Measurements from ENCODE around the gene MTHFD2L. TPM values are rescaled to one million over a fixed set of nuclear protein-coding genes. Genes with fewer than 3 reads are reported as not detected.

Gene MTHFD2L
- total and polyA plus RNA-seq, 2 donors (not counting 3 experiments of a cell fraction or from before 2014, with no cell fraction given): 6.9 to 15.2 TPM

- Histone ChIP-seq H3K79me2 (ENCODE audit: control insufficient read depth, insufficient read depth, low read length) (no peaks in the 10 kb centered on the region), H3K4me1 (ENCODE audit: control insufficient read depth, extremely low read depth, insufficient read depth, low read length) (peaks cover 17% of the 10 kb centered on the region), H3K9ac (replicated peaks; ENCODE audit: extremely low read depth, insufficient read depth, low read length) (no peak overlapping the region), H3K4me3 (replicated peaks in 1 of 3; ENCODE audit: insufficient read depth in 1 of 3, low read depth in 1 of 3, low read length in 3 of 3) (no peak overlapping the region), H3K9me1 (replicated peaks; ENCODE audit: control insufficient read depth, extremely low read depth, insufficient read depth, low read length) (no peaks in the 10 kb centered on the region), H3K27me3 (ENCODE audit: control insufficient read depth in 2 of 2, insufficient read depth in 2 of 2, low read length in 2 of 2) (no peaks in the 10 kb centered on the region), H4K20me1 (replicated peaks; ENCODE audit: control insufficient read depth, extremely low read depth, insufficient read depth, low read length) (no peaks in the 10 kb centered on the region), H2AFZ (ENCODE audit: low read depth, low read length) (no peak overlapping the region), H3K36me3 (ENCODE audit: control insufficient read depth in 2 of 2, extremely low read depth in 1 of 2, insufficient read depth in 2 of 2, low read length in 2 of 2) (no peaks in the 10 kb centered on the region), H3K9me3 (replicated peaks; ENCODE audit: control insufficient read depth, insufficient read depth, low read length) (no peaks in the 10 kb centered on the region), H3K27ac (ENCODE audit: insufficient read depth, low read depth, low read length) (no peak overlapping the region), H3K4me2 (ENCODE audit: insufficient read depth, low read length) (no peak overlapping the region)
- DNase-seq (ENCODE audit: low read depth, low spot score) (no peak), FAIRE-seq (no peak)
- no peak for TF ChIP-seq CTCF (IDR thresholded peaks at IDR 0.05; ENCODE audit: extremely low read depth in 1 of 2, insufficient read depth in 1 of 2, low read depth in 1 of 2, low read length in 2 of 2)
- no peak for TF ChIP-seq MAX (IDR thresholded peaks at IDR 0.05; ENCODE audit: insufficient read depth, insufficient read length)
- TF ChIP-seq GATA2 (IDR thresholded peaks at IDR 0.05; ENCODE audit: insufficient read depth, insufficient read length, low read depth, low read length): no peak
- TF ChIP-seq POLR2A (IDR thresholded peaks at IDR 0.05; ENCODE audit: low read depth, low read length): no peak
- no peak for TF ChIP-seq MYC (IDR thresholded peaks at IDR 0.05; ENCODE audit: low read depth, low read length)
- no peak for TF ChIP-seq EZH2 (IDR thresholded peaks at IDR 0.05; ENCODE audit: borderline replicate concordance, low read depth, low read length, severe bottlenecking)
- TF ChIP-seq POLR2AphosphoS5 (IDR thresholded peaks at IDR 0.05; ENCODE audit: insufficient read depth, low read depth, low read length): no peak
- no peak for TF ChIP-seq FOS (IDR thresholded peaks at IDR 0.05; ENCODE audit: borderline replicate concordance, insufficient read depth, low read length)
- no peak for TF ChIP-seq JUN (IDR thresholded peaks at IDR 0.05; ENCODE audit: borderline replicate concordance, insufficient read depth, insufficient read length, low read depth)
- dilution Hi-C loops (cut with MboI; ENCODE audit: extremely low pct_ligation_motif_present, low sequenced_read_pairs): no loop called here
- intact Hi-C loops (cut with micrococcal nuclease): no loop called here
- POLR2A ChIA-PET: no interaction called here
- BruUV-seq (replicated peaks): no TSS peak
- CTCF ChIA-PET: interaction anchor here (0.8 to 2.6 kb wide), 6 partner anchors 10 to 560 kb away, joined by 3 to 12 read pairs (median 4); no protein-coding TSS in a partner anchor
Measured at GRCh38 chr4:74152836-74153235, 5.1 kb upstream of the MTHFD2L start.
